Thyroid gland (tissue), 4 donors: ENCODE data around the gene MANBA. TPM values are rescaled to one million over a fixed set of nuclear protein-coding genes. Genes with fewer than 3 reads are reported as not detected.

Source experiments
- DNase-seq, 2 donors: peaks; one replicate each; pipeline ENCODE4 v3.0.0-alpha.2; 2019
- H3K27ac ChIP-seq, 3 donors: fragments of 200-600 bp; sonication (generic); 1 replicate in 2 of 3; 2 replicates in 1 of 3; pipeline ENCODE4 v1.5.1; 2016 to 2019; ENCODE audit warnings: mild to moderate bottlenecking in 1 of 3, moderate library complexity in 1 of 3
- H3K27me3 ChIP-seq: fragments of 200-600 bp; sonication (generic); one replicate; pipeline ENCODE4 v1.5.1; 2019
- H3K36me3 ChIP-seq, 2 donors: fragments of 200-600 bp; sonication (generic); one replicate each; pipeline ENCODE4 v1.5.1; 2016 to 2019
- H3K4me1 ChIP-seq, 2 donors: fragments of 200-600 bp; sonication (generic); one replicate each; pipeline ENCODE4 v1.5.1; 2017 to 2019
- H3K4me3 ChIP-seq, 3 donors: fragments of 200-600 bp; sonication (generic); replicated peaks in 1 of 3; 1 replicate in 2 of 3; 2 replicates in 1 of 3; pipeline ENCODE4 v1.5.1; 2016; ENCODE audit warnings: mild to moderate bottlenecking in 1 of 3
- H3K9me3 ChIP-seq: fragments of 200-600 bp; sonication (generic); one replicate; pipeline ENCODE4 v1.5.1; 2017
- CTCF ChIP-seq, 6 experiments: fragments of 200-600 bp in 3 of 6; fragments of 450-650 bp in 3 of 6; sonication (generic) in 3 of 6; IDR thresholded peaks; one replicate each; pipeline ENCODE4 v1.5.1; 2016 to 2019; ENCODE audit warnings: antibody characterized with exemption in 6 of 6, mild to moderate bottlenecking in 2 of 6, inconsistent platforms in 1 of 6, moderate library complexity in 1 of 6
- POLR2A ChIP-seq, 2 donors: fragments of 450-650 bp; IDR thresholded peaks; one replicate each; pipeline ENCODE4 v1.6.1; 2017; ENCODE audit warnings: antibody characterized with exemption in 2 of 2, mild to moderate bottlenecking in 2 of 2, moderate library complexity in 1 of 2
- WGBS, 2 donors: methylation state at CpG; one replicate each; pipeline ENCODE4 v1.1.5; 2017; 5-methylcytosine and 5-hydroxymethylcytosine counted together
- intact Hi-C: fragments of 100-400 bp; cut with DNase I; formaldehyde crosslinking; loops from one replicate; pipeline ENCODE4 v1.15.1; 2023
- total RNA-seq, 4 donors: library from RNA; depleted of rRNA; stranded (reverse); fragments of >200 nt; gene quantifications; one replicate each; pipeline ENCODE4 v1.2.3, GENCODE V29; 2016

MANBA gene
- total RNA-seq, 4 donors from 2014 or later = 41.3 to 53.4 (median 45.5) TPM

GRCh38 chr4:102642631-102643298 is 118.0 kb downstream of the MANBA start:
- no peaks in the 10 kb centered on the region for H3K27me3 ChIP-seq
- DNase-seq = no peak
- no peaks in the 10 kb centered on the region for H3K9me3 ChIP-seq
- 74 to 88% methylated on average over 5 of the region's 5 CpGs for WGBS, 2 donors
- H3K36me3 ChIP-seq = no peaks in the 10 kb centered on the region
- H3K4me3 ChIP-seq = no peak overlapping the region
- intact Hi-C loops = no loop called here
- no peaks in the 10 kb centered on the region for H3K4me1 ChIP-seq
- TF ChIP-seq CTCF (IDR thresholded peaks at IDR 0.05) (no peak), POLR2A (IDR thresholded peaks at IDR 0.05) (no peak)
- H3K27ac ChIP-seq = no peak overlapping the region

- no peaks in the 10 kb centered on the region for H3K4me1 ChIP-seq
- TF ChIP-seq CTCF (IDR thresholded peaks at IDR 0.05) = no peak
- TF ChIP-seq POLR2A (IDR thresholded peaks at IDR 0.05) = no peak
- H3K27ac ChIP-seq = no peak overlapping the region
- no peak for DNase-seq
- no peaks in the 10 kb centered on the region for H3K36me3 ChIP-seq
- intact Hi-C loops = no loop called here
- no peak overlapping the region for H3K4me3 ChIP-seq
- no peaks in the 10 kb centered on the region for H3K27me3 ChIP-seq
- no peaks in the 10 kb centered on the region for H3K9me3 ChIP-seq
These were observed 119.0 kb downstream of the MANBA start for GRCh38 chr4:102641793-102642192.

- Histone ChIP-seq H3K27me3 (no peaks in the 10 kb centered on the region), H3K4me3 (no peak overlapping the region), H3K4me1 (no peaks in the 10 kb centered on the region), H3K36me3 (no peaks in the 10 kb centered on the region), H3K9me3 (no peaks in the 10 kb centered on the region), H3K27ac (no peak overlapping the region)
- 95 to 98% methylated on average over 4 of the region's 4 CpGs for WGBS, 2 donors
- intact Hi-C loops = no loop called here
- TF ChIP-seq CTCF (IDR thresholded peaks at IDR 0.05) = no peak
- TF ChIP-seq POLR2A (IDR thresholded peaks at IDR 0.05) = no peak
- no peak for DNase-seq
These were observed 120.1 kb downstream of the MANBA start for GRCh38 chr4:102640669-102641068.

GRCh38 chr4:102639598-102639997 is 121.2 kb downstream of the MANBA start:
- Histone ChIP-seq H3K27me3 (no peaks in the 10 kb centered on the region), H3K9me3 (no peaks in the 10 kb centered on the region), H3K36me3 (peaks cover 0 to 5% of the 10 kb centered on the region in 2 donors), H3K4me3 (no peak overlapping the region), H3K4me1 (no peaks in the 10 kb centered on the region), H3K27ac (no peak overlapping the region)
- 94 to 95% methylated on average over 7 of the region's 7 CpGs for WGBS, 2 donors
- intact Hi-C loops = no loop called here
- no peak for DNase-seq
- no peak for TF ChIP-seq POLR2A (IDR thresholded peaks at IDR 0.05)
- TF ChIP-seq CTCF (IDR thresholded peaks at IDR 0.05) = no peak

GRCh38 chr4:102638621-102639020 is 122.1 kb downstream of the MANBA start:
- Histone ChIP-seq H3K27me3 (no peaks in the 10 kb centered on the region), H3K36me3 (peaks cover 0 to 8% of the 10 kb centered on the region in 2 donors), H3K27ac (no peak overlapping the region), H3K9me3 (no peaks in the 10 kb centered on the region), H3K4me3 (no peak overlapping the region), H3K4me1 (no peaks in the 10 kb centered on the region)
- intact Hi-C loops = no loop called here
- no peak for DNase-seq
- no peak for TF ChIP-seq CTCF (IDR thresholded peaks at IDR 0.05)
- TF ChIP-seq POLR2A (IDR thresholded peaks at IDR 0.05) = no peak
- WGBS, 2 donors = 26 to 31% methylated on average over 1 of the region's 1 CpG
